GM04503 (cell line): ENCODE measurements around the gene ST3GAL3.
A peak's percentile ranks its signal among the peaks of the same experiment; 100 is the strongest.
"Not testable (repeated sequence)": the region's sequence is repeated elsewhere in the genome, so short reads cannot be mapped to it uniquely, and the experiment has no call there.

ENCODE experiments used
- DNase-seq: peaks from one replicate; pipeline ENCODE4 v3.0.0-alpha.2; 2012; ENCODE audit warnings: low read depth

The ST3GAL3 gene

DNA sequence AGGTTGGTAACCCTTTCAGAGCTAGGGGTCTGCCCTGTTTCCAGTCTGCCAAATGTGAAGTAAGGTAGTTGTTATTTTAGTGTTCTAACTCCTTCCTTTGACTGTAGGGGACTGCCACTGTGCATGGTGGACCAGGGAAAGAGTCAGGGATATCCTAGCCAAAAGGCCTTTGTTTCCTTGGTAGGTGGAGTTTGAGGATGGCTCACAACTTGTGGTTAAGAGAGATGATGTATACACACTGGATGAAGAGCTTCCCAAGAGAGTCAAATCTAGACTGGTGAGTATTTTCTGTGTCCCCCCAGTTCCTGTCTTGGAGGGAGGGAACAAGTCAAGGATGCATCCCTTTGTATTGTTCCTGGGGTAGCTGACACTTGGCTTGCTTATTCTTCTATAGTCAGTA, 3.5 kb upstream of the ST3GAL3 start:
- DNase-seq: no peak

DNA sequence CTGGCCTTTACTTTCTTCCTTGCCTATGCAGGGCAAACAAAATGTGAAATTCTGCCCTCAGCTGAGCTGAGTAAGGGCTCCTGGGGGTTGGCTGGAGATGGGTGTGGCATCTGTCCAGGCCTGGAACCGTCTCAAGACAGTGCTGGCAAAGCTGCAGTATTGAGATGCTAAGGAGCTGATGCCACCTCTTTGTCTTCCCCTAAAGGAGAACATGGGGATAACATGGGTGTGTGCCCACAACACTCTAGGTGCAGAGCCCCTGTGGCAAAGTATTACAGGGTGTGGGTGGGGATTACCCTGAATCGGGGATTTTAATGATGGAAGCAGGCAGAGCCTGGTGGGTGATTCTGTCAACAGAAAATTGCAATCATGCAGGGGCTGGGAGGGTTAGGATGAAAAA, 2.5 kb upstream of the ST3GAL3 start:
- no peak for DNase-seq

GRCh38 chr1:43705334-43705733, 2.0 kb upstream of the ST3GAL3 start:
- DNase-seq: no peak

DNA sequence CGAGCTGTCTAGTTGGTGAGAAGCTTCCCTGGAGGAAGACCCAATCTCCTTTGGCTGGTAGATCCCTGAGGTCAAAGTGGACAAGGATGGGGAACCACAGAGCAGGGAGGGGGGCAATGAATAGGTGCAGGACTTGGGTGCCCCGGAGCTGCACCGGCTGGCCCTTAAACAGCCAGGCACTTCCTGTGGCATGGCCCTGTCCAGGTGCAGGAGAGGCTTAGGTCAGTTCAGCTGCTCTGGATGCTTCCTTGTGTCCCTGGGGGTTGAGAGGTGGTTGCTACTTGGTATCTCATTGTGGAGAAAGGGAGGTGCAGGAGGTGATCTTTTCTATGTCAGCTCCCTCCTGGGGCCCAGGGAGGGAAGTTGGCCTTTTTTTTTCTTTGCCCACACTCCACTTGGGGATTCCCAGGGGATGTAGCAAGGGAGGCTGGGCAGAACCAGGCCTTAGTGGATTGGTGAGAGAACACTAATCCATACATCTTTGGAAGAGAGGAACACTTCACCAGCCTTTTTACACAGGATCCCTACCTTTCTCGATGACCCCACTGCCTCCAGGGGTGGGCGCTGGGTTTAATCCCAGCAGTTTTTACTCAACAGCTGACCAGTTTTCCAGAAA, 1.2 kb upstream of the ST3GAL3 start:
- no peak for DNase-seq

DNA sequence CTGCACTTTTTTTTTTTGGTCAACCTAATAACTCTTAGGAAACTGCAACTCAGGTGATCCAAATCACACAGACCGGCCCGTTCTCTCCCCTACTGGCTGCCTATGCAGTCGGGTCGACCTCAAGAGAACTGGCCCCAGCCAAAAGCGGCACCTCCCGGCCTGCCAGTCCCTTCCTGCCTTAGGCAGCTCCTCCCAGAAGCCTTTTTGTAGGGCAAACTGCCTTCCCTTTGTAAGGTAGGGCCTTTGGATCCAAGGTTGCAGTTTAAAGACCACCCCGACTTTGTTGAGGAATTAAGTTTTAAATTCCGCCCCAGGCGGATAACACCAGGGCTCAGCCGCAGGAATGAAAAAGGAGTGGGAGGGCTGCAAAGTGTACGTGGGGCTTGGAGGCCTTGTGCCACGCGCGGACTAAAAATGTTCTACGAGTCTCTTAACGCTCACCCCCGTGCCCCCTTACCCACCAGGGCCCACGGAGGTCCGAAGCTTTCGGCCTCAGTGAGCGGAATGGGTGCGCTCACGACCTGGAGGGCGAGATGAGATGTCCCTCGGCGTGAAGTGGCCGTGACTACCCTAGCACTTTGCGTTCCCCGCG, 642 bp upstream of the ST3GAL3 start:
- DNase-seq: no peak

DNA sequence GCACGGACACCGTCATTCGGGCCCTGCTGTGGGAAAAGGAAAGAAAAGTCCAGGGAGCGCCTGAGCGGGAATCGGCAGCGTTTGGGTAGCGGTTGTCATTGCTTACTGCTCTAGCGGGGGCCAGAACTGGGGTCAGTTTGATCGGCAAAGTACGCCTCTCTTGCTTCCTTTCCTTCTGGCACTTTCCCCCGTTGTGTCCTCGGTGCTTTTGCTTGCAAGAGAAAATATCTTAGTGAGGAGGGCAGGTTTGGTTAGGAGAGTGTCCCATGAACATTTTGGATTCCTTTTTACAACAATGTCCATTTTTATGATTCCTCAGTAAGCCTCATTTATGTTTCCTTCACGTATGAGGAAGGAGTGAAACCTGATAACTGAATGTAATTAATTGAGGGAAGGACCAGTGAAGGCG, 670 bp downstream of the ST3GAL3 start:
- no peak for DNase-seq

GRCh38 chr1:43711049-43711448, 3.7 kb downstream of the ST3GAL3 start:
- no peak for DNase-seq

DNA sequence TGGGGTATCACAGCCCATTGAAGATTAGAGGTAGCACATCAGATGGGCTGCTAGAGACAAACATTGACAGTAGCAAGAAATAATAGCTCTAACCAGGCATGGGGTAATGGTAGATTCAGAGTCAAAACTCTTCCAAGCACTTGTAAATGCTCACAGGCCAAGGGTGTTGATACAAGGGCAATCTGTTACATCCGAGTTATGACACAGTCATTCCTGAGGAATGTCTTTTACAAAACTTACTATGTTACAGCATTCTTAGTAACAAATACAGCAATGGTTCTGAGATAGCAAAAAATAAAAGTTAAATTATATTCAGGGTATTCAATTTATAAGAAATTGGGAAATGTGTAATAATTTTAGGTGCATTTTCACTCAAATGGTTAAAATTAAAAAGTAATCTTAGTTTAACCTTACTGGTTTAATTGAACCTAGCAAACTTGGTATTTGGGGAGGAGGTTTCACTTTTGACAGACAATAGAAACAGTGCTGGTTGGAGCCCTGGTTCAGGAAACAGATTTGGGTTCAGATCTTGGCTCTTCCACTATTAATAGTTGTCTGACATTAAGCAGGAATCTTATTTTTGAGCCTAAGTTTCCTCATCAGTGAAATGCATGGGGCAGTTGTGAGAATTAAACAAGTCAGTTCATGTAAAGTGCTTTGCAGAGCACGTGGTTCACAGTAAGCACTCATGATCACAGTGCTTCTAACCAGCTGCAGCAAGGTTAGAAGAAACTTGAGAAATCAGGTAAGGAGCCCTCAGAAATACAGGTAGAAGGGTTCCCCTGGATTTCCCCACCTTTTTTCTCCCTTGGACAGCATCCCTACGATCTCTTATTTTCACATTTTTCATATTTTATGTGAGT, 4.4 kb downstream of the ST3GAL3 start:
- DNase-seq: peak; percentile 64

DNA sequence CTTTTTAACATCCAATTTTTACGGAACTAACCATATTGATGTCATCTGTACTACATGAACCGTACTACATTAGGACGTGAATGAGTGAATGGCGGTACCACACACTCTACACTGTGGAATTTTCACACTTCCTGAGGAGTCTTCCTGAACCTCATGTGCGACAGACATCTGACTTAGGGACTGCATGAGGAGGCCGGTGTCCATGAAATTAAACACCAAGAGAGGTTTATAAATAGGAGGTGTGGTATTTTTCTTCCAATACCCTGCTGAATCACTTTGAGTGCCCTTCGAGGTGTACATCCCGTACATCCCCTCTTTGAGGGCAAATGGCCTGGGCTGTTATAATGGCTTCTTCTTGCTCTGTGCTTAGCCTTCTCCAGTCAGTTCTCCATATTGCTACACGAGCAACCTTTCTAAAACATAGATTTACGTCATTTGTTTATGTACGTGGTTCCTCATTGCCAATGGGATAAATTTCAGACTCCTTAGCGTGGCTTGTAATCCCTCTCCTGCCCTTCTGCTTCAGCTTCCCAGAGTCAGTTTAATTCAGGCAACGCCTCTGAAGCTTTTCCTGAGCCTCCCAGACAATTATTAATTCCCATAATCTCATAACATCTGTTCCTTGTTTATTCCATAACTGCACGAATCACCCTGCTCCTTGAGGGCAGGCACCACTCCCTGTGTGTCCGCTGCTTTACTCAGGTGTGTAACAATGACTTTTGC, 9.4 kb downstream of the ST3GAL3 start:
- no peak for DNase-seq

GRCh38 chr1:43719063-43719462, 11.7 kb downstream of the ST3GAL3 start:
- no peak for DNase-seq

DNA sequence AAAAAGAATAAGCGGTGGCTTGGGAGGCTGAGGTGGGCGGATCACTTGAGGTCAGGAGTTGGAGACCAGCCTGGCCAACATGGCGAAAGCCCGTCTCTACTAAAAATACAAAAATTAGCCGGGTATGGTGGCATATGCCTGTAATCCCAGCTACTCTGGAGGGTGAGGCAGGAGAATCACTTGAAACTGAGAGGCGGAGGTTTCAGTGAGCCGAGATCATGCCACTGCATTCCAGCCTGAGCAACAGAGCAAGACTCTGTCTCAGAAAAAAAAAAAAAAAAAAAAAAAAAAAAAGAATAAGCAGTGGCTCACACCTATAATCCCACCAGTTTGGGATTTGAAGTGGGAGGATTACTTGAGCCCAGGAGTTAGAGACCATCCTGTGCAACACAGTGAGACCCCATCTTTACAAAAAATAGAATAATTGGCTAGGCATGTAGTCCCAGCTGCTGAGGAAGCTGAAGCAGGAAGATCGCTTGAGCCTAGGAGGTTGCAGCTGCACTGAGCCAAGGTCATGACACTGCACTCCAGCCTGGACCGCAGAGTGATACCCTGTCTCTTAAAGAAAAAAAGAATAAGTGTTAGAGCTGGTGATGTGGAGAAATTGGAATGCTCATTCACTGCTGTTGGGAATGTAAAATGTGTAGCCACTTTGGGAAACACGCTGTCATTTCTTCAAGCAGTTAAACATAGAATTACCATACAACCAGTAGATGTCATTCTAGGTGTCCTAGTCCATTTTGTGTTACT, 12.5 kb downstream of the ST3GAL3 start:
- not testable (repeated sequence) for DNase-seq

DNA sequence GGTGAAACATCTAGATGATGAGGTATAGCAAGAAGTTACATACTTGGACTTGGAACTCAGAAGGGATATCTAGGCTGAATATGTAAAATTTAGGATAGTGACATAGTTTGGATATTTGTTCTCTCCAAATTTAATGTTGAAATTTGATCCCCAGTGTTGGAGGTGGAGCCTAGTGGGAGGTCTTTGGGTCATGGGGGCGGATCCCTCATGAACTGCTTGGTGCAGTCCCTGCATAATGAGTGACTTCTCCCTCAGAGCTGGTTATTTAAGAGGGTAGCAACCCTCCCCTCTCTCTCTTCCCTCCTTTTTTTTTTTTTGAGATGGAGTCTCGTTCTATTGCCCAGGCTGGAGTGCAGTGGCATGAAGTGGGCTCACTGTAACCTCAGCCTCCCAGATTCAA, 15.5 kb downstream of the ST3GAL3 start:
- no peak for DNase-seq

GRCh38 chr1:43729816-43730463, 22.6 kb downstream of the ST3GAL3 start:
- no peak for DNase-seq

DNA sequence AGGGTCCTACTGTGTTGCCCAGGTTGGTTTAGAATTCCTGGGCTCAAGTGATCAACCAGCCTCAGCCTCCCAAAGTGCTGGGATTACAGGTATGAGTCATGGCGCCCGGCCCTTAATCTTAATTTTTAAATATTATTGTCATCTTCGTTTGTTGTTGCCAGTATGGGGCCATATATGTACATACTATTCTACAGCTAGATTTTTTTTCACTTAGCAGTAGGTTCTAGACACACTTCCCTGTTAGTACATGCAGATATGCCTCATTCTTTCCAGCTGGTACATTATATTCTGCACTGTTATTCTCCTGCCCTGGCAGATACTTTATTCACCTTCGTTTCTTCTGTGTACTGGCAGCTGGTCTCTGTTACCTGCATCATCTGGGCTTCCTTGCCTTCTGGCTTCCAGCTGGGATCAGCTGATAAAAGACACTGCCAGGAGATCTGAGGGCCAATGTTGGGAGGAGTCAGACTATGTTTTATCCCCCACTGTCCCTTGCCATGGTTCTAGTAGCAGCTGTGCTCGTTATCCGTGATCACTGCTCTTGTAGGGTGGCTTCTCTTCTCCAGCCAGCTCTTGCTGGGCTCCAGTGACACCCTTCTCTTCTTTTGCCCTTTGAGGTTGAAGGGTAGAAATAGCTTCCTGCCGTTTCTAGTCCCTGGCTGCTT, 24.7 kb downstream of the ST3GAL3 start:
- no peak for DNase-seq

GRCh38 chr1:43736819-43737218, 29.5 kb downstream of the ST3GAL3 start:
- DNase-seq: no peak

GRCh38 chr1:43742026-43742425, 34.7 kb downstream of the ST3GAL3 start:
- no peak for DNase-seq

DNA sequence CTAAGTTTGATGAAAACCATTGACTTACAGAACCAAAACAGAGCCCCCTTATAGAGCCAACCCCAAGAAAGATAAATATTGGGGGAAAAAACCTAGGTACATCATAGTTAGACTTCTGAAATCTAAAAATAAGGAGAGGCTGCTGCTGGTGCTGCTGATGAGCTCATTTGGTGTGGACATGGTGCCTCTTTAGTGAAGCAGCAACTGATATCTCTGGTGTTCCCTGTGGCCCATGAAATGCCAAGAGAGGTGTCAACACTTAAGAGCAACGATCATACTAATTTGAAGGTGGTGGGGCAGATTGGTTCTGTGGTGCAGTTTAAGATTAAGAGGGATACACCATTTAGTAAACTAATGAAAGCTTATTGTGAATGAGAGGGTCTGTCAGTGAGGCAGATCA, 35.9 kb downstream of the ST3GAL3 start:
- DNase-seq: no peak

GRCh38 chr1:43747736-43748135, 40.4 kb downstream of the ST3GAL3 start:
- no peak for DNase-seq

DNA sequence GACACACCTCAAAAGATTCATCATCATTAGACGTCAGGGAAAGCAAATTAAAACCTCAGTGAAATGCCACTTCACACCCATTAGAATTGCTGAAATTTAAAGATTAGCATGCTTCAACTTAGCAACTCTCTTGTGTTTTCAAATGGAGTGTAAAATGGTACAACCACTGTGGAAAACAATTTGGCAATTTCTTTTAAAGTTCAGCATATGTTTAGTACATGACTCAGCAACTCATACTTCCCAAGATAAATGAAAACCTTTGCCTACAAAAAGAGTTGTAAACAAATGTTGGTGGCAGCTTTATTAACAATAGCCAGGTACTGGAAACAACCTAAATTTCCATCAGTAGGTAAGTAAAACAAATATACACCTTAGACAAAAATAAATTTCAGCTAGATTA, 42.7 kb downstream of the ST3GAL3 start:
- DNase-seq: no peak

- no peak for DNase-seq
These were observed 46.1 kb downstream of the ST3GAL3 start for GRCh38 chr1:43753422-43753821.

DNA sequence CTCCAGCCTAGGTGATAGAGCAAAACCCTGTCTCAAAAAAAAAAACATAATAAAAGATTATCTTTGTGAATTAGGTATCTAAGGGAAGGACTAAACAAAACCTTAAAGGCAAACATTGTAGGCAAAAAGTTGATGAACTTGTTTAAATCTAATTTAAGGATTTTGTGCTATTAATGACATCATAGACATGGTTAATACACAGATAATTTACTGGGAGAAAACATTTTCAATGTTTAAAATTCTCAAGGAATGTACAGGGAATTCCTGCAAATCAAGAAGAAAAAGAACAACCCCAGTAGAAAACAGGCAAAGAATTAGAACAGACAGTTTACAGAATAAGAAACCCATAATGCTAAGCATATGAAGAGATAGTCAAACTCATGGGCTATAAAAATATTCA, 47.6 kb downstream of the ST3GAL3 start:
- no peak for DNase-seq
